Loucy (cell line): ENCODE results near the gene VIPR2.

Experiments
- H2AFZ ChIP-seq: fragments of 200-600 bp; sonication (generic); 2 replicates; pipeline ENCODE4 v1.6.0; 2016; ENCODE audit warnings: antibody characterized with exemption, mild to moderate bottlenecking, low read length, moderate library complexity
- H3F3A ChIP-seq: fragments of 200-600 bp; 2 replicates; pipeline ENCODE4 v1.6.0; 2016; ENCODE audit warnings: antibody characterized with exemption, low read depth, mild to moderate bottlenecking
- H3K27me3 ChIP-seq: fragments of 200-600 bp; sonication (generic); 2 replicates; pipeline ENCODE4 v1.6.1; 2014; ENCODE audit warnings: low read length, mild to moderate bottlenecking; ENCODE audit not compliant: insufficient read depth, poor library complexity, severe bottlenecking
- H3K36me3 ChIP-seq: fragments of 200-600 bp; sonication (generic); 2 replicates; pipeline ENCODE4 v1.6.1; 2016; ENCODE audit warnings: low read length; ENCODE audit not compliant: insufficient read depth
- H3K4me1 ChIP-seq: fragments of 200-600 bp; sonication (generic); 2 replicates; pipeline ENCODE4 v1.5.1; 2014; ENCODE audit warnings: low read length, mild to moderate bottlenecking; ENCODE audit not compliant: insufficient read depth, poor library complexity, severe bottlenecking
- H3K4me2 ChIP-seq: fragments of 200-600 bp; sonication (generic); 2 replicates; pipeline ENCODE4 v1.6.0; 2014; ENCODE audit warnings: antibody characterized with exemption, low read length, low read depth, mild to moderate bottlenecking; ENCODE audit not compliant: poor library complexity, severe bottlenecking
- H3K4me3 ChIP-seq: fragments of 200-600 bp; sonication (generic); 2 replicates; pipeline ENCODE4 v1.5.1; 2014; ENCODE audit warnings: low read length, mild to moderate bottlenecking, mixed read lengths; ENCODE audit not compliant: poor library complexity, severe bottlenecking
- H3K79me2 ChIP-seq: fragments of 200-600 bp; sonication (generic); 2 replicates; pipeline ENCODE4 v1.6.1; 2014; ENCODE audit warnings: low read length; ENCODE audit not compliant: insufficient read depth
- H3K9ac ChIP-seq: fragments of 200-600 bp; sonication (generic); 2 replicates; pipeline ENCODE4 v1.6.0; 2014; ENCODE audit warnings: mild to moderate bottlenecking, low read depth, low read length, moderate library complexity; ENCODE audit not compliant: poor library complexity, severe bottlenecking
- H3K9me2 ChIP-seq: fragments of 200-600 bp; sonication (generic); replicated peaks from 2 replicates; pipeline ENCODE4 v1.6.1; 2016; ENCODE audit warnings: low read depth, low read length, mixed read lengths
- H3K9me3 ChIP-seq: fragments of 200-600 bp; sonication (generic); 2 replicates; pipeline ENCODE4 v1.6.1; 2014; ENCODE audit warnings: mild to moderate bottlenecking, antibody characterized with exemption, low read length, low read depth; ENCODE audit not compliant: insufficient read depth
- H4K20me1 ChIP-seq: fragments of 200-600 bp; sonication (generic); 2 replicates; pipeline ENCODE4 v1.6.0; 2014; ENCODE audit warnings: antibody characterized with exemption, low read length, mild to moderate bottlenecking; ENCODE audit not compliant: insufficient read depth, poor library complexity, severe bottlenecking
- CTCF ChIP-seq: fragments of 200-600 bp; sonication (generic); conservative IDR thresholded peaks from 2 replicates; pipeline ENCODE4 v1.5.1; 2014; ENCODE audit warnings: mild to moderate bottlenecking, antibody characterized with exemption, low read length
- EZH2phosphoT487 ChIP-seq: fragments of 200-600 bp; IDR thresholded peaks from 2 replicates; pipeline ENCODE4 v1.6.1; 2018; ENCODE audit warnings: antibody characterized with exemption, mild to moderate bottlenecking, moderate library complexity, borderline replicate concordance

VIPR2 gene

GRCh38 chr7:159012353-159013069, 132.2 kb downstream of the VIPR2 start:
- Histone ChIP-seq H3K36me3 (no peaks in the 10 kb centered on the region), H2AFZ (no peak overlapping the region), H3K9me3 (peaks cover 4% of the 10 kb centered on the region; the same call in 1 of the 2 replicates), H3K9ac (no peak overlapping the region), H3K4me3 (no peak overlapping the region), H3F3A (no peaks in the 10 kb centered on the region), H3K79me2 (no peaks in the 10 kb centered on the region), H3K4me2 (no peak overlapping the region), H4K20me1 (no peaks in the 10 kb centered on the region), H3K27me3 (no peaks in the 10 kb centered on the region), H3K9me2 (no peaks in the 10 kb centered on the region), H3K4me1 (no peaks in the 10 kb centered on the region)
- TF ChIP-seq EZH2phosphoT487: no peak

- Histone ChIP-seq H3K9ac (no peak overlapping the region), H3K4me1 (no peaks in the 10 kb centered on the region), H3K79me2 (no peaks in the 10 kb centered on the region), H3F3A (no peaks in the 10 kb centered on the region), H3K9me2 (no peaks in the 10 kb centered on the region), H3K4me3 (no peak overlapping the region), H4K20me1 (no peaks in the 10 kb centered on the region), H3K4me2 (no peak overlapping the region), H3K36me3 (no peaks in the 10 kb centered on the region), H3K9me3 (peaks cover 4% of the 10 kb centered on the region; the same call in 1 of the 2 replicates), H3K27me3 (no peaks in the 10 kb centered on the region), H2AFZ (no peak overlapping the region)
- no peak for TF ChIP-seq CTCF
- TF ChIP-seq EZH2phosphoT487: no peak
These were observed 133.0 kb downstream of the VIPR2 start for GRCh38 chr7:159011722-159012022.

- H2AFZ ChIP-seq: no peak overlapping the region
- no peak overlapping the region for H3K9ac ChIP-seq
- no peaks in the 10 kb centered on the region for H4K20me1 ChIP-seq
- no peaks in the 10 kb centered on the region for H3F3A ChIP-seq
- H3K4me3 ChIP-seq: no peak overlapping the region
- no peak for TF ChIP-seq CTCF
- no peak for TF ChIP-seq EZH2phosphoT487
- H3K79me2 ChIP-seq: no peaks in the 10 kb centered on the region
- no peaks in the 10 kb centered on the region for H3K36me3 ChIP-seq
- no peaks in the 10 kb centered on the region for H3K9me2 ChIP-seq
- peaks cover 4% of the 10 kb centered on the region; the same call in 1 of the 2 replicates for H3K9me3 ChIP-seq
- H3K27me3 ChIP-seq: no peaks in the 10 kb centered on the region
- H3K4me2 ChIP-seq: no peak overlapping the region
- H3K4me1 ChIP-seq: no peaks in the 10 kb centered on the region
These were observed 133.5 kb downstream of the VIPR2 start for GRCh38 chr7:159010937-159011721.
